GM12878 (cell line): ENCODE data around the gene AKAP8. TPM values are rescaled to one million over a fixed set of nuclear protein-coding genes. Genes with fewer than 3 reads are reported as not detected.

ENCODE experiments used
- ATAC-seq: fragments of 200-7000 bp; cut with Tn5 transposase; 3 replicates; pipeline ENCODE4 v1.9.1; 2020; ENCODE audit warnings: mild to moderate bottlenecking, moderate library complexity
- BruUV-seq: library from RNA; stranded (reverse); fragments of 400-500 nt; replicated peaks from 2 replicates; lab custom pipeline; 2021; lab: Mats Ljungman, UMichigan
- CTCF ChIA-PET: fragments of 300-600 bp; sonication (Branson Sonifier 250); formaldehyde crosslinking; extraction: SDS; loops from one replicate; lab custom pipeline; 2021; ENCODE audit warnings: inconsistent platforms; lab: Yijun Ruan, JAX
- POLR2A ChIA-PET: fragments of 350-600 bp; formaldehyde crosslinking; extraction: SDS; loops from one replicate; lab custom pipeline; 2021; ENCODE audit warnings: inconsistent platforms; lab: Charles Lee
- RAD21 ChIA-PET: fragments of 300-600 bp; sonication (Branson Sonifier 250); formaldehyde crosslinking; loops from one replicate; lab custom pipeline; 2023; ENCODE audit warnings: antibody characterized with exemption; ENCODE audit not compliant: unreplicated experiment; lab: Charles Lee
- SMC1A ChIA-PET: fragments of 300-600 bp; sonication (Branson Sonifier 250); formaldehyde crosslinking; loops from one replicate; lab custom pipeline; 2023; ENCODE audit not compliant: unreplicated experiment, uncharacterized antibody; lab: Charles Lee
- DNase-seq: peaks from one replicate; pipeline ENCODE4 v3.0.0-alpha.2; 2011; ENCODE audit warnings: low read depth, low spot score
- FAIRE-seq: peaks from 3 replicates; lab custom pipeline; 2011; peaks lifted over from hg19 to GRCh38; lab: Jason Lieb, UNC
- H2AFZ ChIP-seq: 2 replicates; pipeline ENCODE4 v1.6.0; 2011; ENCODE audit warnings: low read depth, low read length, control low read depth; ENCODE audit not compliant: control insufficient read depth
- H3K27ac ChIP-seq: 2 replicates; pipeline ENCODE4 v1.5.1; 2011; ENCODE audit warnings: control low read depth; ENCODE audit not compliant: control insufficient read depth, insufficient read depth
- H3K27me3 ChIP-seq, 2 experiments: replicated peaks in 1 of 2; 2 replicates each; pipeline versions ENCODE4 v1.6.0 to v1.6.1; 2011; ENCODE audit warnings: low read length in 1 of 2; ENCODE audit not compliant: control insufficient read depth in 2 of 2, insufficient read depth in 2 of 2
- H3K36me3 ChIP-seq, 2 experiments: 2 replicates each; pipeline ENCODE4 v1.5.1; 2011; ENCODE audit warnings: low read length in 1 of 2; ENCODE audit not compliant: control insufficient read depth in 2 of 2, insufficient read depth in 2 of 2
- H3K4me1 ChIP-seq: 2 replicates; pipeline ENCODE4 v1.6.1; 2011; ENCODE audit warnings: mild to moderate bottlenecking, low read length, moderate library complexity, mixed read lengths; ENCODE audit not compliant: control insufficient read depth, insufficient read depth
- H3K4me2 ChIP-seq: 2 replicates; pipeline ENCODE4 v1.6.0; 2011; ENCODE audit warnings: control low read depth; ENCODE audit not compliant: control insufficient read depth, insufficient read depth
- H3K4me3 ChIP-seq: fragments of 200-600 bp; sonication (generic); 2 replicates; pipeline ENCODE4 v1.5.1; 2016
- H3K79me2 ChIP-seq: 2 replicates; pipeline ENCODE4 v1.6.0; 2011; ENCODE audit warnings: low read length; ENCODE audit not compliant: control insufficient read depth, insufficient read depth
- H3K9ac ChIP-seq: 2 replicates; pipeline ENCODE4 v1.8.0; 2011; ENCODE audit warnings: low read length, control low read depth, mixed read lengths; ENCODE audit not compliant: control insufficient read depth, insufficient read depth
- H3K9me3 ChIP-seq: replicated peaks from 3 replicates; pipeline ENCODE4 v1.5.1; 2011; ENCODE audit warnings: mild to moderate bottlenecking, low read length; ENCODE audit not compliant: control insufficient read depth, insufficient read depth
- H4K20me1 ChIP-seq: 2 replicates; pipeline ENCODE4 v1.6.0; 2011; ENCODE audit not compliant: control insufficient read depth, insufficient read depth
- BACH1 ChIP-seq: fragments of 450-650 bp; IDR thresholded peaks from 2 replicates; pipeline ENCODE4 v1.6.1; 2017; ENCODE audit warnings: mild to moderate bottlenecking, borderline replicate concordance
- BHLHE40 ChIP-seq, 2 experiments: fragments of 450-650 bp in 1 of 2; IDR thresholded peaks; 2 replicates each; pipeline ENCODE4 v1.6.1; 2011 to 2017; ENCODE audit warnings: low read depth in 2 of 2, borderline replicate concordance in 1 of 2, improper control_type of control experiment in 1 of 2, low read length in 1 of 2, mild to moderate bottlenecking in 1 of 2
- CBX5 ChIP-seq: sonication (generic); IDR thresholded peaks from 2 replicates; pipeline ENCODE4 v1.6.1; 2016; ENCODE audit warnings: low read depth, moderate library complexity, mild to moderate bottlenecking, inconsistent platforms
- GABPA ChIP-seq: IDR thresholded peaks from 2 replicates; pipeline ENCODE4 v1.6.1; 2014; ENCODE audit warnings: antibody characterized with exemption, low read depth, mild to moderate bottlenecking, inconsistent platforms
- HDAC6 ChIP-seq: fragments of 200-600 bp; sonication (generic); IDR thresholded peaks from one replicate; pipeline ENCODE4 v1.8.0; 2017; ENCODE audit warnings: antibody characterized with exemption; ENCODE audit not compliant: unreplicated experiment
- KLF5 ChIP-seq: fragments of 450-650 bp; IDR thresholded peaks from 2 replicates; pipeline ENCODE4 v1.6.1; 2014; ENCODE audit warnings: mild to moderate bottlenecking; ENCODE audit not compliant: partially characterized antibody
- MEF2A ChIP-seq: IDR thresholded peaks from 2 replicates; pipeline ENCODE4 v1.6.1; 2011; ENCODE audit warnings: low read depth, mild to moderate bottlenecking, low read length, moderate library complexity; ENCODE audit not compliant: insufficient read depth
- NFXL1 ChIP-seq: fragments of 450-650 bp; IDR thresholded peaks from 2 replicates; pipeline ENCODE4 v1.6.1; 2017; ENCODE audit warnings: antibody characterized with exemption, mild to moderate bottlenecking, borderline replicate concordance
- NFYB ChIP-seq: IDR thresholded peaks from 2 replicates; pipeline ENCODE4 v1.6.1; 2011; ENCODE audit warnings: low read depth, mild to moderate bottlenecking, low read length, improper control_type of control experiment, moderate library complexity; ENCODE audit not compliant: insufficient read depth
- PML ChIP-seq: IDR thresholded peaks from 2 replicates; pipeline ENCODE4 v1.6.1; 2012; ENCODE audit warnings: low read length, inconsistent platforms
- POLR2A ChIP-seq: IDR thresholded peaks from 2 replicates; pipeline ENCODE4 v1.6.1; 2011; ENCODE audit warnings: low read depth, mild to moderate bottlenecking, low read length
- POLR2AphosphoS5 ChIP-seq: IDR thresholded peaks from 2 replicates; pipeline ENCODE4 v1.6.1; 2011; ENCODE audit warnings: mild to moderate bottlenecking, low read length, inconsistent platforms
- SMAD1 ChIP-seq: fragments of 450-650 bp; IDR thresholded peaks from 2 replicates; pipeline ENCODE4 v1.6.1; 2018; ENCODE audit warnings: mild to moderate bottlenecking, low read depth; ENCODE audit not compliant: partially characterized antibody
- TARDBP ChIP-seq: IDR thresholded peaks from 2 replicates; pipeline ENCODE4 v1.6.1; 2016; ENCODE audit warnings: borderline replicate concordance
- USF2 ChIP-seq: IDR thresholded peaks from 2 replicates; pipeline ENCODE4 v1.6.1; 2011; ENCODE audit warnings: low read depth, low read length, improper control_type of control experiment, borderline replicate concordance
- ZBED1 ChIP-seq: IDR thresholded peaks from 2 replicates; pipeline ENCODE4 v1.6.1; 2016; ENCODE audit warnings: borderline replicate concordance
- WGBS: methylation state at CpG from one replicate; pipeline ENCODE4 v1.1.6; 2016; ENCODE audit warnings: low lambda C conversion rate; ENCODE audit not compliant: insufficient replicate concordance, insufficient coverage; ENCODE audit errors: missing lambda C conversion rate; 5-methylcytosine and 5-hydroxymethylcytosine counted together
- in situ Hi-C: fragments of 300-500 bp; cut with MboI; formaldehyde crosslinking; loops from 9 replicates; pipeline ENCODE4 v1.14.3; 2018; ENCODE audit warnings: mixed read lengths
- intact Hi-C: fragments of 100-400 bp; cut with micrococcal nuclease; formaldehyde crosslinking; loops from one replicate; pipeline ENCODE4 v1.14.2; 2022; ENCODE audit not compliant: unreplicated experiment
- polyA plus RNA-seq, 11 experiments: library from polyadenylated mRNA; depleted of rRNA in 4 of 11; unstranded in 6 of 11; stranded (reverse) in 5 of 11; fragments of >200 nt; fragmentation: Nextera tagmentation in 4 of 11; fragmentation: Illumina TruSeq in 1 of 11; extraction: Ambion mirVana in 4 of 11; extraction: Trizol in 1 of 11; gene quantifications; 1 replicate in 1 of 11; 2 replicates in 10 of 11; pipeline versions ENCODE4 v1.2.1 to v1.2.3, GENCODE V29; 2011 to 2016; ENCODE audit warnings: inconsistent platforms in 2 of 11, missing spikeins in 2 of 11, low read depth in 1 of 11
- total RNA-seq, 4 experiments: library from RNA; depleted of rRNA in 3 of 4; stranded (reverse); fragments of >200 nt in 3 of 4; fragmentation: Illumina TruSeq in 1 of 4; extraction: Trizol in 1 of 4; gene quantifications; 2 replicates each; pipeline versions ENCODE4 v1.2.1 to v1.2.3, GENCODE V29; 2013 to 2021
- TF ChIP-seq, protein P1 (sequence below): IDR thresholded peaks from 2 replicates; pipeline ENCODE4 v1.6.1; 2011; ENCODE audit warnings: mild to moderate bottlenecking, low read depth, low read length, moderate library complexity; ENCODE audit not compliant: insufficient replicate concordance
- TF ChIP-seq, protein P2 (sequence below): fragments of 450-650 bp; IDR thresholded peaks from 2 replicates; pipeline ENCODE4 v1.6.1; 2017; ENCODE audit warnings: mild to moderate bottlenecking

AKAP8 gene
- total and polyA plus RNA-seq, 10 of the 15 experiments (the other 5 are each of a cell fraction or from before 2014, with no cell fraction given), result 5.3 to 57.7 (median 20.6) TPM

DNA sequence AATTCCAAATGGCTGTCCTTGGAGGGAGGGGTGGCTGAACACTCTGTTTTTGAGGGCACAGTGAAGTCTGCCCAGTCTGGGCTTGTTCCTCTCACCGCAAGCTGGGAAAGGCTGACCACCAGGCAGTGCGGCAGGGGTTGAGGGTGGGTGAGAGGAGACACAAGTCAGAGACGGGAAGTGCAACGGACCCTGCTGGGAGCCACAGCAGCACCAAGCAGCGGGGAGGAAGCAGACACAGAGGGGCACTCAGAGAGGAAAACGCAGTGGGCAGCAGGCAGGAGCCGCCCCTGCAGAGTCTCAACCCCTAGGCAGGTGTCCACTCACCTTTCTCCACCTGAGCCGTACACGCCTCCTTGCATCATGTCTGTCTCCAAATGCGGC, 23.6 kb upstream of the AKAP8 start:
- POLR2A ChIA-PET, result no interaction called here
- intact Hi-C loops, result no loop called here
- no TSS peak for BruUV-seq
- Histone ChIP-seq H3K4me3 (no peak overlapping the region), H4K20me1 (0 out of 2 replicates have a peak, but pooled peaks cover 7% of the 10 kb centered on the region), H2AFZ (no peak overlapping the region), H3K9ac (no peak overlapping the region), H3K4me2 (no peak overlapping the region), H3K79me2 (peaks cover 34% of the 10 kb centered on the region), H3K27me3 (no peaks in the 10 kb centered on the region), H3K27ac (no peak overlapping the region), H3K9me3 (no peaks in the 10 kb centered on the region), H3K4me1 (no peaks in the 10 kb centered on the region), H3K36me3 (peaks cover 12 to 49% of the 10 kb centered on the region in 2 experiments; a peak in 3 of 4 replicates)
- CTCF ChIA-PET, result no interaction called here
- TF ChIP-seq POLR2AphosphoS5 (no peak), KLF5 (no peak), BACH1 (no peak), POLR2A (no peak), NFYB (no peak), NFXL1 (no peak), TARDBP (no peak), MEF2A (no peak), BHLHE40 (IDR thresholded peaks at IDR 0.05; ENCODE audit: borderline replicate concordance in 1 of 2, low read depth in 2 of 2, low read length in 1 of 2) (no peak), PML (no peak), ZBED1 (no peak), GABPA (no peak), CBX5 (no peak), HDAC6 (no peak), SMAD1 (no peak), USF2 (no peak)
- TF ChIP-seq, protein P1, sequence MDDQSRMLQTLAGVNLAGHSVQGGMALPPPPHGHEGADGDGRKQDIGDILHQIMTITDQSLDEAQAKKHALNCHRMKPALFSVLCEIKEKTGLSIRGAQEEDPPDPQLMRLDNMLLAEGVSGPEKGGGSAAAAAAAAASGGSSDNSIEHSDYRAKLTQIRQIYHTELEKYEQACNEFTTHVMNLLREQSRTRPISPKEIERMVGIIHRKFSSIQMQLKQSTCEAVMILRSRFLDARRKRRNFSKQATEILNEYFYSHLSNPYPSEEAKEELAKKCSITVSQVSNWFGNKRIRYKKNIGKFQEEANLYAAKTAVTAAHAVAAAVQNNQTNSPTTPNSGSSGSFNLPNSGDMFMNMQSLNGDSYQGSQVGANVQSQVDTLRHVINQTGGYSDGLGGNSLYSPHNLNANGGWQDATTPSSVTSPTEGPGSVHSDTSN, result no peak
- TF ChIP-seq, protein P2, sequence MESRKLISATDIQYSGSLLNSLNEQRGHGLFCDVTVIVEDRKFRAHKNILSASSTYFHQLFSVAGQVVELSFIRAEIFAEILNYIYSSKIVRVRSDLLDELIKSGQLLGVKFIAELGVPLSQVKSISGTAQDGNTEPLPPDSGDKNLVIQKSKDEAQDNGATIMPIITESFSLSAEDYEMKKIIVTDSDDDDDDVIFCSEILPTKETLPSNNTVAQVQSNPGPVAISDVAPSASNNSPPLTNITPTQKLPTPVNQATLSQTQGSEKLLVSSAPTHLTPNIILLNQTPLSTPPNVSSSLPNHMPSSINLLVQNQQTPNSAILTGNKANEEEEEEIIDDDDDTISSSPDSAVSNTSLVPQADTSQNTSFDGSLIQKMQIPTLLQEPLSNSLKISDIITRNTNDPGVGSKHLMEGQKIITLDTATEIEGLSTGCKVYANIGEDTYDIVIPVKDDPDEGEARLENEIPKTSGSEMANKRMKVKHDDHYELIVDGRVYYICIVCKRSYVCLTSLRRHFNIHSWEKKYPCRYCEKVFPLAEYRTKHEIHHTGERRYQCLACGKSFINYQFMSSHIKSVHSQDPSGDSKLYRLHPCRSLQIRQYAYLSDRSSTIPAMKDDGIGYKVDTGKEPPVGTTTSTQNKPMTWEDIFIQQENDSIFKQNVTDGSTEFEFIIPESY, result no peak
- in situ Hi-C loops, result no loop called here
- no peak for DNase-seq
- RAD21 ChIA-PET, result no interaction called here
- no peak for FAIRE-seq
- no peak for ATAC-seq
- WGBS, result 91% methylated on average over 10 of the region's 10 CpGs
- SMC1A ChIA-PET, result interaction anchor here (1.3 kb wide), 1 partner anchor 10 kb away, joined by 3 read pairs; no protein-coding TSS in a partner anchor
